Activated CD4-positive, alpha-beta T cell treated with anti-CD3 and anti-CD28 coated beads for 36 hours (primary cell): Measurements from ENCODE around the gene APMAP. TPM values are rescaled to one million over a fixed set of nuclear protein-coding genes. Genes with fewer than 3 reads are reported as not detected.

ENCODE experiments used
- ATAC-seq: fragments of 200-7000 bp; cut with Tn5 transposase; one replicate; pipeline ENCODE4 v1.10.0; 2021; ENCODE audit warnings: mild to moderate bottlenecking, moderate library complexity
- CTCF ChIA-PET: fragments of 350-600 bp; sonication (Branson Sonifier 250); formaldehyde crosslinking; loops from one replicate; lab custom pipeline; 2021; ENCODE audit warnings: antibody characterized with exemption; lab: Charles Lee
- POLR2A ChIA-PET: fragments of 350-600 bp; sonication (Branson Sonifier 250); formaldehyde crosslinking; loops from one replicate; lab custom pipeline; 2021; ENCODE audit warnings: antibody characterized with exemption, inconsistent platforms; lab: Charles Lee
- DNase-seq: peaks from one replicate; pipeline ENCODE4 v3.0.0-alpha.2; 2020
- H3K27ac Mint-ChIP-seq: one replicate; pipeline ENCODE4 v1.8.0; 2021; ENCODE audit warnings: mixed read lengths
- H3K27me3 Mint-ChIP-seq: one replicate; pipeline ENCODE4 v1.8.0; 2021; ENCODE audit warnings: mixed read lengths
- H3K36me3 Mint-ChIP-seq: one replicate; pipeline ENCODE4 v1.8.0; 2021; ENCODE audit warnings: low read depth, mixed read lengths
- H3K4me1 Mint-ChIP-seq: one replicate; pipeline ENCODE4 v1.8.0; 2021; ENCODE audit warnings: mixed read lengths
- H3K4me3 Mint-ChIP-seq: one replicate; pipeline ENCODE4 v1.8.0; 2021; ENCODE audit warnings: mild to moderate bottlenecking, moderate library complexity, mixed read lengths
- H3K9me3 Mint-ChIP-seq: one replicate; pipeline ENCODE4 v1.8.0; 2021; ENCODE audit warnings: low read depth, mixed read lengths
- intact Hi-C, 2 experiments: fragments of 100-400 bp; cut with DNase I in 1 of 2; cut with micrococcal nuclease in 1 of 2; formaldehyde crosslinking; loops; one replicate each; pipeline versions ENCODE4 v1.14.2 to v1.15.1; 2022 to 2024; cut with DNase I, micrococcal nuclease
- total RNA-seq, 2 experiments: library from RNA; stranded (reverse); gene quantifications; one replicate each; pipeline ENCODE4 v1.2.3, GENCODE V29; 2021

The APMAP gene
- 10 to 100 TPM; 26.8 to 34.0 TPM for total RNA-seq

- peaks cover 8% of the 10 kb centered on the region for H3K36me3 Mint-ChIP-seq
- ChIA-PET CTCF (interaction anchor here (1.6 to 4.0 kb wide), 5 partner anchors 12 to 181 kb away, joined by 5 to 96 read pairs (median 8); no protein-coding TSS in a partner anchor), POLR2A (no interaction called here)
- ATAC-seq (peak; percentile 95), DNase-seq (peak; percentile 98)
- H3K27me3 Mint-ChIP-seq, result no peaks in the 10 kb centered on the region
- intact Hi-C loops, result loop anchor here (1.0 to 10.0 kb wide), 17 partner anchors 43 to 1640 kb away; partner anchors contain the start of genes ABHD12 (in 2 of the 2), ENTPD6 (in 2 of the 2), GINS1 (in 2 of the 2) and NANP (in 2 of the 2)
- peak within 1 kb of the TSS; percentile 97 for H3K4me3 Mint-ChIP-seq
- H3K4me1 Mint-ChIP-seq, result peaks cover 48% of the 10 kb centered on the region
- H3K9me3 Mint-ChIP-seq, result no peaks in the 10 kb centered on the region
- peak within 1 kb of the TSS; percentile 91 for H3K27ac Mint-ChIP-seq
Measured at GRCh38 chr20:24992487-24993205, at the start of gene APMAP. Gene APMAP (minus strand): TSS chr20:24992751. CDS start chr20:24992688, 63 bp downstream.

- ChIA-PET POLR2A (interaction anchor here (1.1 kb wide), 1 partner anchor 16 kb away, joined by 5 read pairs; the partner anchor contains the start of gene ACSS1), CTCF (no interaction called here)
- no peaks in the 10 kb centered on the region for H3K27me3 Mint-ChIP-seq
- H3K4me1 Mint-ChIP-seq, result peaks cover 38% of the 10 kb centered on the region
- no peaks in the 10 kb centered on the region for H3K36me3 Mint-ChIP-seq
- no peak overlapping the region for H3K4me3 Mint-ChIP-seq
- H3K27ac Mint-ChIP-seq, result peak overlapping the region; percentile 90
- intact Hi-C loops, result no loop called here
- H3K9me3 Mint-ChIP-seq, result no peaks in the 10 kb centered on the region
- no peak for DNase-seq
- no peak for ATAC-seq
Measured at GRCh38 chr20:25041813-25042530, 49.4 kb upstream of the APMAP start.

GRCh38 chr20:25040438-25040831, 47.9 kb upstream of the APMAP start:
- no peaks in the 10 kb centered on the region for H3K27me3 Mint-ChIP-seq
- POLR2A ChIA-PET, result no interaction called here
- DNase-seq, result no peak
- H3K27ac Mint-ChIP-seq, result no peak overlapping the region
- intact Hi-C loops, result no loop called here
- no peak overlapping the region for H3K4me3 Mint-ChIP-seq
- H3K4me1 Mint-ChIP-seq, result peaks cover 53% of the 10 kb centered on the region
- CTCF ChIA-PET, result no interaction called here
- H3K9me3 Mint-ChIP-seq, result no peaks in the 10 kb centered on the region
- ATAC-seq, result no peak
- no peaks in the 10 kb centered on the region for H3K36me3 Mint-ChIP-seq

GRCh38 chr20:25039697-25040437, 47.3 kb upstream of the APMAP start:
- ChIA-PET CTCF (interaction anchor here (0.5 to 2.4 kb wide), 2 partner anchors 23 to 149 kb away, joined by 3 to 7 read pairs; no protein-coding TSS in a partner anchor), POLR2A (no interaction called here)
- no peak for ATAC-seq
- no peak overlapping the region for H3K4me3 Mint-ChIP-seq
- intact Hi-C loops, result no loop called here
- H3K4me1 Mint-ChIP-seq, result peaks cover 56% of the 10 kb centered on the region
- DNase-seq, result no peak
- H3K27ac Mint-ChIP-seq, result no peak overlapping the region
- no peaks in the 10 kb centered on the region for H3K27me3 Mint-ChIP-seq
- no peaks in the 10 kb centered on the region for H3K36me3 Mint-ChIP-seq
- H3K9me3 Mint-ChIP-seq, result no peaks in the 10 kb centered on the region

GRCh38 chr20:25038591-25039015, 46.1 kb upstream of the APMAP start:
- intact Hi-C loops, result no loop called here
- DNase-seq (no peak), ATAC-seq (no peak)
- no peak overlapping the region for H3K27ac Mint-ChIP-seq
- H3K4me3 Mint-ChIP-seq, result no peak overlapping the region
- H3K4me1 Mint-ChIP-seq, result peaks cover 56% of the 10 kb centered on the region
- CTCF ChIA-PET, result interaction anchor here (0.6 to 2.4 kb wide), 2 partner anchors 24 to 45 kb away, joined by 3 to 7 read pairs; no protein-coding TSS in a partner anchor
- POLR2A ChIA-PET, result no interaction called here
- no peaks in the 10 kb centered on the region for H3K9me3 Mint-ChIP-seq
- no peaks in the 10 kb centered on the region for H3K36me3 Mint-ChIP-seq
- H3K27me3 Mint-ChIP-seq, result no peaks in the 10 kb centered on the region

GRCh38 chr20:25038103-25038410, 45.5 kb upstream of the APMAP start:
- H3K27me3 Mint-ChIP-seq, result no peaks in the 10 kb centered on the region
- H3K36me3 Mint-ChIP-seq, result no peaks in the 10 kb centered on the region
- POLR2A ChIA-PET, result no interaction called here
- DNase-seq (no peak), ATAC-seq (no peak)
- CTCF ChIA-PET, result interaction anchor here (0.6 to 2.4 kb wide), 2 partner anchors 25 to 46 kb away, joined by 3 to 7 read pairs; no protein-coding TSS in a partner anchor
- H3K9me3 Mint-ChIP-seq, result no peaks in the 10 kb centered on the region
- peak overlapping the region; percentile 51 for H3K27ac Mint-ChIP-seq
- intact Hi-C loops, result no loop called here
- H3K4me1 Mint-ChIP-seq, result peaks cover 52% of the 10 kb centered on the region
- H3K4me3 Mint-ChIP-seq, result no peak overlapping the region

- H3K4me3 Mint-ChIP-seq, result no peak overlapping the region
- H3K36me3 Mint-ChIP-seq, result no peaks in the 10 kb centered on the region
- H3K4me1 Mint-ChIP-seq, result peaks cover 49% of the 10 kb centered on the region
- no peak for DNase-seq
- intact Hi-C loops, result no loop called here
- peak; percentile 53 for ATAC-seq
- H3K9me3 Mint-ChIP-seq, result no peaks in the 10 kb centered on the region
- ChIA-PET CTCF (interaction anchor here (0.6 to 2.4 kb wide), 5 partner anchors 12 to 46 kb away, joined by 3 to 7 read pairs (median 5); no protein-coding TSS in a partner anchor), POLR2A (no interaction called here)
- H3K27me3 Mint-ChIP-seq, result no peaks in the 10 kb centered on the region
- peak overlapping the region; percentile 47 for H3K27ac Mint-ChIP-seq
Measured at GRCh38 chr20:25037288-25038102, 44.9 kb upstream of the APMAP start.

- ChIA-PET CTCF (interaction anchor here (1.0 to 1.5 kb wide), 5 partner anchors 13 to 53 kb away, joined by 3 to 6 read pairs (median 4); no protein-coding TSS in a partner anchor), POLR2A (no interaction called here)
- ATAC-seq, result no peak
- intact Hi-C loops, result no loop called here
- Mint-ChIP-seq H3K27me3 (no peaks in the 10 kb centered on the region), H3K4me3 (peak overlapping the region; percentile 6), H3K4me1 (peaks cover 39% of the 10 kb centered on the region), H3K27ac (peak overlapping the region; percentile 49), H3K9me3 (no peaks in the 10 kb centered on the region), H3K36me3 (no peaks in the 10 kb centered on the region)
- no peak for DNase-seq
Measured at GRCh38 chr20:25036331-25036936, 43.9 kb upstream of the APMAP start.

GRCh38 chr20:25035921-25036320, 43.4 kb upstream of the APMAP start:
- CTCF ChIA-PET, result interaction anchor here (1.0 to 1.5 kb wide), 3 partner anchors 13 to 53 kb away, joined by 3 to 6 read pairs (median 4); no protein-coding TSS in a partner anchor
- DNase-seq (peak; percentile 41), ATAC-seq (peak; percentile 81)
- intact Hi-C loops, result no loop called here
- peaks cover 36% of the 10 kb centered on the region for H3K4me1 Mint-ChIP-seq
- H3K27ac Mint-ChIP-seq, result peak overlapping the region; percentile 52
- H3K9me3 Mint-ChIP-seq, result no peaks in the 10 kb centered on the region
- H3K27me3 Mint-ChIP-seq, result no peaks in the 10 kb centered on the region
- H3K4me3 Mint-ChIP-seq, result peak overlapping the region; percentile 6
- no peaks in the 10 kb centered on the region for H3K36me3 Mint-ChIP-seq
- POLR2A ChIA-PET, result no interaction called here

GRCh38 chr20:25033924-25034300, 41.4 kb upstream of the APMAP start:
- no peaks in the 10 kb centered on the region for H3K9me3 Mint-ChIP-seq
- DNase-seq (no peak), ATAC-seq (no peak)
- H3K27me3 Mint-ChIP-seq, result no peaks in the 10 kb centered on the region
- CTCF ChIA-PET, result interaction anchor here (0.7 to 1.9 kb wide), 6 partner anchors 9 to 322 kb away, joined by 3 to 8 read pairs (median 3); no protein-coding TSS in a partner anchor
- H3K4me3 Mint-ChIP-seq, result no peak overlapping the region
- peaks cover 34% of the 10 kb centered on the region for H3K4me1 Mint-ChIP-seq
- H3K27ac Mint-ChIP-seq, result no peak overlapping the region
- intact Hi-C loops, result no loop called here
- POLR2A ChIA-PET, result interaction anchor here (0.6 to 0.7 kb wide), 2 partner anchors 57 to 218 kb away, joined by 3 to 4 read pairs; no protein-coding TSS in a partner anchor
- peaks cover 2% of the 10 kb centered on the region for H3K36me3 Mint-ChIP-seq
